Activated T-helper 9 cell treated with anti-CD3 and anti-CD28 coated beads, Interleukin-2, amount 50 U/mL, for 16 hours (primary cell): ENCODE data around the gene OPRD1.

Experiments used
- DNase-seq: peaks from one replicate; pipeline ENCODE4 v3.0.0-alpha.2; 2020; ENCODE audit warnings: low read depth

The OPRD1 gene

DNA sequence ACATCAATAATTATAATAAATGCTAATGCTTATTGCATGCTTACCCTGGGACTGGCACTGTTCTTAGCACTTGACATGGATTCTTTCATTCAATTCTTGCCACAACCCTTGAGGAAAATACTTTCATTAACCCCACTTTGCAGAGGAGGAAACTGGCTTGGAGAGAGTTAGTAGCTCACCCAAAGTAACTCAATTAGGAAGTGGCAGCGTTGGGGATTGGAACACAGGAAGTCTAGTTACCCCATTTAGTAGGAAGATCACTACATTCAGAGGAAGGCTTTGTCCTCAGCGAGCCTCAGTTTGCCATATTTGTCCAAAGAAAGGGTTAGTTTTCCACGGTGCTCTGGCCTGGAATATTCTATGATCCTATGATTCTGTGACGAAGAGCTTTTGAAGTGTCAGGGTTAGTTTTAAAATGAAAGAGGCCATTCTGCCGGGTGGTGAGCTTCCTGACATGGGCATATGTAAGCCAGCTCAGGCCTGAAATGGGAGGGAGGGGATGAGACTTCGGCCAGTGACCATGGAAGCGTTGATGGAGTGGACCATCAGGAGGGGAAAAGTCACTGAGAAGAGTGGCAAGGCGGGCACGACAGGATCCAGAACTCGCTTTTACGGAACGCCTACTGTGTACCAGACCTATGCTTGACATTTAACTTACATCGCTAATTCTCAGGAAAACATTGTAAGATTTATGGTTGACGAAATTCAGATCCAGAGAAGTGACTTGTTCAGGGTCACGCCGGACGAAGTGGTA is 74.2 kb downstream of the OPRD1 start:
- DNase-seq: no peak

DNA sequence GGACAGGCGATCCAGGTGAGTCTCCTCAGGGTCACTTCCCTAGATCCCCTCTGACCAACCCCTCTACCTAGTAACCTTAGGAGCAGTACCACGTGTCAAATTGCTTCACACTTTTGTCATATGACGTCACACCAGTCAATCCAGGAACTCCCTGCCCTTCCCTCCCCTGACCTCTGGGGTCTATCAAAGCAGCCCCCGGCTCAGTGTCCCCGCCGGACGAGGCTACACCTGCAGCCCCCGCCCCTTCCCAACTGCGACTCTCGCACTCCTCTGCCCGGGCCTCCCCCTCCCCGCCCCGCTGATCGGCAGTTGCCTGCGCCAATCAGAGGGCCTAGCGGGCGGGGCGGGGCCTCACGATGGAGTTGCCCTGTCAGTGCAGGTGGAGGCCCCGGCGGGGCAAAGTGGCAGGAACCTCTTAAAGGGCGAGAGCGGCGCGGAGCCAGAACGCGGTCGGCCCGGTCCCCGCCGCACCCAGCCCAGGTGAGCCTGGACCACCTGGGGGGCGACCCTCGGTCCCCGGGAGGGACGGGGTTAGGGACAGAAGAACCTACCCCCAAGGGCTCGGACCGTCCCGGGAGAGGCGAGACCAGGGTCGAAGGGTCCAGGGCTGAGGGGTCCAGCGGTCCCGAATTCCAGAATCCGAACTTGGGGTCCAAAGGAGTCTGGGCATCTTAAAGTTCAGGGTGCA is 74.9 kb downstream of the OPRD1 start:
- DNase-seq: peak; percentile 85

- DNase-seq: peak; percentile 45
These were observed 75.5 kb downstream of the OPRD1 start for GRCh38 chr1:28887419-28887834.

GRCh38 chr1:28887835-28888682 is 76.1 kb downstream of the OPRD1 start:
- no peak for DNase-seq

- no peak for DNase-seq
These were observed 76.9 kb downstream of the OPRD1 start for GRCh38 chr1:28888915-28889314.

GRCh38 chr1:28889357-28889756 is 77.4 kb downstream of the OPRD1 start:
- no peak for DNase-seq

DNA sequence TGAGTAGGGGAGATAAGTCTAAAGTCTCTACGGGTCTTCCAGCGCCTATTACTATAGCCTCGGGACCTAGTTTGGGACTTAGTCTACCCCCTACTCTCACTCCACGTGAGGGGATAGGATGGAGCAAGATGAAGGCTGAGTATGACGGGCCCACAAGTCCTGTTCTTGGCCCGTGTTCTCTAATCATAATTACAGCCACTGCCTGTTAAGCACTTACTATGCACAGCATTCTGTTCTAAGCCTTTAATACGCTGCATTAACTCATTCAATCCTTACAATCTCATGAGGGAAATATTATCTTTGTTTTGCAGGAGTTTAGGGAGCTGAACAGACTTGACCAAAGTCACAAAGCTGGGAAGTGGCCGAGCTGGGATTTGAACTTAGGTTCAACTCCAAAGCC is 78.5 kb downstream of the OPRD1 start:
- no peak for DNase-seq

DNA sequence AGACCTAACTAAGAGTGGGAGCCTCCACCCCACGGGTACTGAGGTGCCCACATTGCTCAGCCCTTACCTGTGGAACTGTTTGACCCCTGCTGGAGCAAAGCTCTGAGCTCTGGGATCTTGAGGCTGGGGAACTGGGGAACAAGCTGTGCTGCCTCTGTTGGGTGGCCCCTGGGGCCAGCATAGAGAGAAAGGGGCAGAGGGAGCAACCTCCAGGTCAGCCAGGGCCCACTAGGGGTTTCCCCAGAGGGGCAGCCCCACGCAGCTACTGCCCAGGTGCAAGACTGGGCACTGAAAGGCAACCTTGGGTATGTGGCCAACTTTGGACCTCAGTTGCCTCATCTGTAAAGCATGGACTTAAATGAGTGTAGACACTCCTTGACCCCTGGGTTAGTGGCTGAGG is 78.9 kb downstream of the OPRD1 start:
- no peak for DNase-seq

DNA sequence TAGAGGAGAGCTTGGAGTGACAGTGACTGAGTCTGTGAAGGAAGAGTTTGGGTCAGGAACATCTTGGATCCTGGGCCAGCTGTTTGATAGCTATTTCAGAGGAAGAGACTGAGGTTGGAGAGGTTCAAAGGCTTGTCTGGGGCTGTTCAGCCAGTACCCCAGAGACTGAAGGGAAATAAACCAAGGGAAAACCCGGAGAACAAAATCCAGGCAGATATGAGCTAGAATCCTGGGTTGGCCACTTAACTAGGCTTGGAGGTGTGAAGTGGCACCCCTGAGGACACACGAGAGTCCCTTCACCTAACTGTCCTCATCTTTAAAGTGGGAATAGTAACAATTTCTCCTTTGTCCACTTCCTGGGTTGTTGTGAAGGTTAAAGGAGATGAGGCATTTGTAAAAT is 79.3 kb downstream of the OPRD1 start:
- no peak for DNase-seq

DNA sequence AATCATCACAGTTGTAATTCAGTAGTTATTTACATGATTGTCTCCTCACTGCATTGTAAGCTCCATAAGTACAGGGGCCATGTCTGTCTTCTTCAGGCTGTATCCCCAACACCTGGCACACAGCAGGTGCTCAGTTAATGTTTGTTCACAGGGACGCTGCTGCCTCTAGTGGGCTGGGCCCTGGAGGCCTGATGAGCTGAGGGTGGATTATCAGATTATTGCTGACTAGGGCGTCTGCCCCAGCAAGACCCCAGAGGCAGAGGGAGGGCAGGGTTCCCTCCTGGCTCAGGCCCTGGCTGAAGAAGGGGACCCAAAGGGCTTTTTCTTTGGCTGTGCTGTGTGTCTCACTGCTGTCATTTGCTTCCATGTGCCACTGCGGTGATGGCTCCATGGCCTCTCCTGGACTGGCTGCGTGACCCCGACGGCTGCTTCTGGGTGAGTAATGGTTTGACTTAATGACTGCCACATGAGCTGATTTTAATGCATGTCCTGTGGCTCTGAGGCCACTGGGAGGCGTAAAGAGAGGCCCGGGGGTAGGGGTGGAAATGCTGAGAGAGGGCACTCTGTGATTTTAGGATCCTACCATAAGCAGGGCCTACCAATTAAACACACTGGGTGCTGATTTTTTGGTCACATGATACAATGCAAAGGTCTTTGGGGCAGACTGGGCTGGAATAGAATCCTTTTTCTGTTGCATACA is 81.6 kb downstream of the OPRD1 start:
- no peak for DNase-seq

GRCh38 chr1:28894785-28895184 is 82.8 kb downstream of the OPRD1 start:
- DNase-seq: no peak

- DNase-seq: no peak
These were observed 84.1 kb downstream of the OPRD1 start for GRCh38 chr1:28895896-28896608.

DNA sequence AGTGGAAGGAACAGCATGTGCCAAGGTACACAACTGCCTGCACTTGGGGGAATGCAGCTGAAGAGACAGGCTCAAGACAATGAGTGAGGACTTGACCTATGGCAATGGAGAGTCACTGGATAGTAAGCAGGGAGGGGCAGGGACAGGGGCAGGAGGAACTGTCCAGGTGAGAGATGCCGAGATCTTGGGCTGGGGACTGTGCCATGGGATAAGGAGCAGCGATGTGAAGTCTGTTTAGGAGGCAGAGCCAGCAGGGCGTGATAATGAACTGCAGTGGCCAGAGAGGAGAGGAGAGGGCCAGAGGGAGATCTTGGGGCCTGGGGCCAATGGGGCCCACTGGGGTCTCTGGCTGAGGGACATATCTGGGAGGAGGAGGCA is 84.6 kb downstream of the OPRD1 start:
- DNase-seq: no peak

GRCh38 chr1:28897789-28898188 is 85.8 kb downstream of the OPRD1 start:
- DNase-seq: no peak

- DNase-seq: no peak
These were observed 86.5 kb downstream of the OPRD1 start for GRCh38 chr1:28898405-28898881.

- no peak for DNase-seq
These were observed 87.3 kb downstream of the OPRD1 start for GRCh38 chr1:28899267-28899666.

DNA sequence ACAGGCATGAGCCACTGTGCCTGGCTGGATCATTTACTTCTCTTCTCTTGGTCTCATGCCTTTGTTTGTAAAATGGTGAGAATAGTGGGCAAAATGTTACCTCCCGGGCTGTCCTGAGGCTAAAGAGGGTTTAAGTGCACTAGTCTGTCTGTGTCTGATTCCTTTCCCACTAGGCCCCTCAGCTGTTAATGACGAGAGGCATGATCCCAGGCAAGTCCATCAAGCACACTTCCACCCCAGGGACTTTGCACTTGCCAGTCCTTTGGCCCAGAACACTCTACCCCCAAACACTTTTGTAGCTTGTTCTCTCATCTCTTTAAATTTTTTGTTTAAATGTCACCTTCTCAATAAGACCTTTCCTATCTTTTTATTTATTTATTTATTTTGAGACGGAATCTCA is 88.6 kb downstream of the OPRD1 start:
- DNase-seq: no peak

GRCh38 chr1:28902738-28903137 is 90.8 kb downstream of the OPRD1 start:
- DNase-seq: no peak

DNA sequence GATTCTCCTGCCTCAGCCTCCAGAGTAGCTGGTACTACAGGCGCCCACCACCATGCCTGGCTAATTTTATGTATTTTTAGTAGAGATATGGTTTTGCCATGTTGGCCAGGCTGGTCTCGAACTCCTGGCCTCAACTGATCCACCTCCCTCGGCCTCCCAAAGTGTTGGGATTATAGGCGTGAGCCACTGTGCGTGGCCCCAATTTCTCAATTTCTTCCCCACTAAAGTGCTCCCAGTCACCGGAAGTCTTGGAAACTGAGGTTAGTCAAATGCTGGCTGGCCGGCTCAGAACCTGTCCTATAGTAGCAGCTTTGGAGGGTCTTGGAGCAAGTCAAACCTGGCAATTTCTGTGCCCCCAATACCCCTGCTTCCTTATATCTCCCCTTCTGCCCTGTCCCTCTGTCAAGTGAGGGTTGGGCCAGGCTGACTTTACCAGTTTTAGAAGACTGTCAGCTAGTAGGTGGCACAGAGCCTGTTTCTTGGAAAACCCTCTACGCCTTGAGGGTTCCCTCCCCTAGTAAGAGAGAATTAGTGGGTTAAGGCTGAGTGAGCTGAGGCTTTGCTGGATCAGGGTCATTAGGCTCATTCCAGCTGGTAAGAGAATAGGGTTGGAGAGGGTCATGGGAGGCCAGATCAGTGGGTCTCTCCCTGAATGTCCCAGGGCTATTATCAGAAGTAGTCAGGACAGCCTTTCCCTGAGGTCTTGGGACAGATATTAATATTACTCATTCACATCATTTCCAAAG is 94.1 kb downstream of the OPRD1 start:
- DNase-seq: no peak

- no peak for DNase-seq
These were observed 97.2 kb downstream of the OPRD1 start for GRCh38 chr1:28909198-28909597.
